HG03159 (cell line): ENCODE results near the gene MTHFSD.

ENCODE experiments used
- ATAC-seq: cut with Tn5 transposase; IDR thresholded peaks from one replicate; pipeline ENCODE4 v1.9.1; 2021; ENCODE audit warnings: mild to moderate bottlenecking, moderate library complexity; ENCODE audit not compliant: unreplicated experiment

The MTHFSD gene

GRCh38 chr16:86492961-86493629 is 61.9 kb downstream of the MTHFSD start:
- ATAC-seq, result no peak

GRCh38 chr16:86492267-86492960 is 62.6 kb downstream of the MTHFSD start:
- ATAC-seq, result no peak

- no peak for ATAC-seq
These were observed 63.4 kb downstream of the MTHFSD start for GRCh38 chr16:86491640-86492023.

- no peak for ATAC-seq
These were observed 64.0 kb downstream of the MTHFSD start for GRCh38 chr16:86490859-86491639.

GRCh38 chr16:86485746-86486145 is 69.3 kb downstream of the MTHFSD start:
- ATAC-seq, result no peak

GRCh38 chr16:86484240-86484639 is 70.8 kb downstream of the MTHFSD start:
- no peak for ATAC-seq

GRCh38 chr16:86481607-86482006 is 73.4 kb downstream of the MTHFSD start:
- no peak for ATAC-seq

- no peak for ATAC-seq
These were observed 74.6 kb downstream of the MTHFSD start for GRCh38 chr16:86480444-86480843.
